ENCODE data around the gene MRPS7. TPM values are rescaled to one million over a fixed set of nuclear protein-coding genes. Genes with fewer than 3 reads are reported as not detected.

MRPS7 gene
- total and polyA plus RNA-seq, 10 of the 15 experiments (the other 5 are each of a cell fraction or from before 2014, with no cell fraction given) = 88.4 to 217 (median 109) TPM

GRCh38 chr17:75315541-75316243 lies 54.0 kb downstream of the MRPS7 start (continued):
- TF ChIP-seq MXI1 (IDR thresholded peaks at IDR 0.05; ENCODE audit: low read depth, low read length) (no peak; the same call in 1 of the 2 replicates), POLR2AphosphoS5 (IDR thresholded peaks at IDR 0.05; ENCODE audit: low read length) (no peak), SRF (IDR thresholded peaks at IDR 0.05; ENCODE audit: low read depth in 2 of 2, low read length in 2 of 2) (no peak), GATAD2B (conservative IDR thresholded peaks at IDR 0.05; ENCODE audit: low read depth) (no peak), NFIC (IDR thresholded peaks at IDR 0.05; ENCODE audit: low read depth, low read length) (peak; percentile 77), NFYA (IDR thresholded peaks at IDR 0.05; ENCODE audit: borderline replicate concordance, low read depth, low read length) (no peak), BACH1 (IDR thresholded peaks at IDR 0.05; ENCODE audit: borderline replicate concordance) (no peak; the same call in 1 of the 2 replicates), CHD4 (IDR thresholded peaks at IDR 0.05) (no peak), PML (IDR thresholded peaks at IDR 0.05; ENCODE audit: low read length) (peak; percentile 48; the same call in 1 of the 2 replicates), MTA3 (IDR thresholded peaks at IDR 0.05; ENCODE audit: borderline replicate concordance, low read length) (peak; percentile 56; the same call in 1 of the 2 replicates), MAX (IDR thresholded peaks at IDR 0.05; ENCODE audit: low read depth, low read length) (no peak), RB1 (IDR thresholded peaks at IDR 0.05; ENCODE audit: borderline replicate concordance) (no peak), IRF4 (IDR thresholded peaks at IDR 0.05; ENCODE audit: low read depth, low read length) (peak; percentile 77)
- TF ChIP-seq, protein P1, sequence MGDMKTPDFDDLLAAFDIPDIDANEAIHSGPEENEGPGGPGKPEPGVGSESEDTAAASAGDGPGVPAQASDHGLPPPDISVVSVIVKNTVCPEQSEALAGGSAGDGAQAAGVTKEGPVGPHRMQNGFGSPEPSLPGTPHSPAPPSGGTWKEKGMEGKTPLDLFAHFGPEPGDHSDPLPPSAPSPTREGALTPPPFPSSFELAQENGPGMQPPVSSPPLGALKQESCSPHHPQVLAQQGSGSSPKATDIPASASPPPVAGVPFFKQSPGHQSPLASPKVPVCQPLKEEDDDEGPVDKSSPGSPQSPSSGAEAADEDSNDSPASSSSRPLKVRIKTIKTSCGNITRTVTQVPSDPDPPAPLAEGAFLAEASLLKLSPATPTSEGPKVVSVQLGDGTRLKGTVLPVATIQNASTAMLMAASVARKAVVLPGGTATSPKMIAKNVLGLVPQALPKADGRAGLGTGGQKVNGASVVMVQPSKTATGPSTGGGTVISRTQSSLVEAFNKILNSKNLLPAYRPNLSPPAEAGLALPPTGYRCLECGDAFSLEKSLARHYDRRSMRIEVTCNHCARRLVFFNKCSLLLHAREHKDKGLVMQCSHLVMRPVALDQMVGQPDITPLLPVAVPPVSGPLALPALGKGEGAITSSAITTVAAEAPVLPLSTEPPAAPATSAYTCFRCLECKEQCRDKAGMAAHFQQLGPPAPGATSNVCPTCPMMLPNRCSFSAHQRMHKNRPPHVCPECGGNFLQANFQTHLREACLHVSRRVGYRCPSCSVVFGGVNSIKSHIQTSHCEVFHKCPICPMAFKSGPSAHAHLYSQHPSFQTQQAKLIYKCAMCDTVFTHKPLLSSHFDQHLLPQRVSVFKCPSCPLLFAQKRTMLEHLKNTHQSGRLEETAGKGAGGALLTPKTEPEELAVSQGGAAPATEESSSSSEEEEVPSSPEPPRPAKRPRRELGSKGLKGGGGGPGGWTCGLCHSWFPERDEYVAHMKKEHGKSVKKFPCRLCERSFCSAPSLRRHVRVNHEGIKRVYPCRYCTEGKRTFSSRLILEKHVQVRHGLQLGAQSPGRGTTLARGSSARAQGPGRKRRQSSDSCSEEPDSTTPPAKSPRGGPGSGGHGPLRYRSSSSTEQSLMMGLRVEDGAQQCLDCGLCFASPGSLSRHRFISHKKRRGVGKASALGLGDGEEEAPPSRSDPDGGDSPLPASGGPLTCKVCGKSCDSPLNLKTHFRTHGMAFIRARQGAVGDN (IDR thresholded peaks at IDR 0.05) = peak; percentile 63; the same call in 1 of the 2 replicates

Other genes with a start within 250 kb of the MRPS7 start
Only the 7 nearest of the 14 such genes appear.
- gene NT5C, start 130.1 kb upstream of the MRPS7 start, total RNA-seq (2014; rRNA removed) = 115 and 144 TPM in 2 replicates
- 41.6 and 43.7 TPM in 2 replicates for gene NT5C, start 130.1 kb upstream of the MRPS7 start, total RNA-seq (2014; rRNA removed; fragmentation: Illumina TruSeq; extraction: Trizol)
- 86.3 and 88.5 TPM in 2 replicates for gene NT5C, start 130.1 kb upstream of the MRPS7 start, total RNA-seq (2021)
- 17.4 and 40.2 TPM in 2 replicates for gene NT5C, start 130.1 kb upstream of the MRPS7 start, polyA plus RNA-seq (2011; rRNA removed)
- 10.4 and 24.2 TPM in 2 replicates for gene NT5C, start 130.1 kb upstream of the MRPS7 start, polyA plus RNA-seq (2014; fragmentation: Illumina TruSeq; extraction: Trizol)
- 1 to 10 TPM; 3.7 to 9.8 TPM for gene NT5C, start 130.1 kb upstream of the MRPS7 start, polyA plus RNA-seq (2014; fragmentation: Nextera tagmentation; extraction: Ambion mirVana)
- gene NT5C, start 130.1 kb upstream of the MRPS7 start, polyA plus RNA-seq (2014; rRNA removed) = 158 and 188 TPM in 2 replicates
- gene NT5C, start 130.1 kb upstream of the MRPS7 start, polyA plus RNA-seq (2016; fragmentation: Nextera tagmentation; extraction: Ambion mirVana) = 100 to 1,000 TPM; 116 to 129 TPM
- gene JPT1, start 107.4 kb upstream of the MRPS7 start, total RNA-seq (2014; rRNA removed) = 150 and 158 TPM in 2 replicates
- gene JPT1, start 107.4 kb upstream of the MRPS7 start, total RNA-seq (2014; rRNA removed; fragmentation: Illumina TruSeq; extraction: Trizol) = 324 and 357 TPM in 2 replicates
- 316 and 327 TPM in 2 replicates for gene JPT1, start 107.4 kb upstream of the MRPS7 start, total RNA-seq (2021)
- gene JPT1, start 107.4 kb upstream of the MRPS7 start, polyA plus RNA-seq (2011; rRNA removed) = 79.7 and 112 TPM in 2 replicates
- gene JPT1, start 107.4 kb upstream of the MRPS7 start, polyA plus RNA-seq (2014; fragmentation: Illumina TruSeq; extraction: Trizol) = 101 and 318 TPM in 2 replicates
- 100 to 1,000 TPM in 1 of 2 experiments, 10 to 100 TPM in 1; 95.9 to 140 TPM for gene JPT1, start 107.4 kb upstream of the MRPS7 start, polyA plus RNA-seq (2014; fragmentation: Nextera tagmentation; extraction: Ambion mirVana)
- gene JPT1, start 107.4 kb upstream of the MRPS7 start, polyA plus RNA-seq (2014; rRNA removed) = 339 and 341 TPM in 2 replicates
- gene JPT1, start 107.4 kb upstream of the MRPS7 start, polyA plus RNA-seq (2016; fragmentation: Nextera tagmentation; extraction: Ambion mirVana) = 100 to 1,000 TPM; 648 to 651 TPM
- 163 and 207 TPM in 2 replicates for gene SUMO2, start 78.9 kb upstream of the MRPS7 start, total RNA-seq (2014; rRNA removed)
- gene SUMO2, start 78.9 kb upstream of the MRPS7 start, total RNA-seq (2014; rRNA removed; fragmentation: Illumina TruSeq; extraction: Trizol) = 312 and 322 TPM in 2 replicates
- gene SUMO2, start 78.9 kb upstream of the MRPS7 start, total RNA-seq (2021) = 506 and 514 TPM in 2 replicates
- gene SUMO2, start 78.9 kb upstream of the MRPS7 start, polyA plus RNA-seq (2011; rRNA removed) = 603 and 801 TPM in 2 replicates
- 265 and 335 TPM in 2 replicates for gene SUMO2, start 78.9 kb upstream of the MRPS7 start, polyA plus RNA-seq (2014; fragmentation: Illumina TruSeq; extraction: Trizol)
- 100 to 1,000 TPM; 709 to 767 TPM for gene SUMO2, start 78.9 kb upstream of the MRPS7 start, polyA plus RNA-seq (2014; fragmentation: Nextera tagmentation; extraction: Ambion mirVana)
- gene SUMO2, start 78.9 kb upstream of the MRPS7 start, polyA plus RNA-seq (2014; rRNA removed) = 232 and 249 TPM in 2 replicates
- gene SUMO2, start 78.9 kb upstream of the MRPS7 start, polyA plus RNA-seq (2016; fragmentation: Nextera tagmentation; extraction: Ambion mirVana) = 100 to 1,000 TPM; 755 to 803 TPM
- gene NUP85, start 56.2 kb upstream of the MRPS7 start, total RNA-seq (2014; rRNA removed) = 47.1 and 57.8 TPM in 2 replicates
- 52.9 and 54.0 TPM in 2 replicates for gene NUP85, start 56.2 kb upstream of the MRPS7 start, total RNA-seq (2014; rRNA removed; fragmentation: Illumina TruSeq; extraction: Trizol)
- 82.5 and 97.9 TPM in 2 replicates for gene NUP85, start 56.2 kb upstream of the MRPS7 start, total RNA-seq (2021)
- gene NUP85, start 56.2 kb upstream of the MRPS7 start, polyA plus RNA-seq (2011; rRNA removed) = 80.8 and 92.9 TPM in 2 replicates
- gene NUP85, start 56.2 kb upstream of the MRPS7 start, polyA plus RNA-seq (2014; fragmentation: Illumina TruSeq; extraction: Trizol) = 59.6 and 65.9 TPM in 2 replicates
- 100 to 1,000 TPM; 127 to 135 TPM for gene NUP85, start 56.2 kb upstream of the MRPS7 start, polyA plus RNA-seq (2014; fragmentation: Nextera tagmentation; extraction: Ambion mirVana)
- gene NUP85, start 56.2 kb upstream of the MRPS7 start, polyA plus RNA-seq (2014; rRNA removed) = 83.2 and 87.8 TPM in 2 replicates
- gene NUP85, start 56.2 kb upstream of the MRPS7 start, polyA plus RNA-seq (2016; fragmentation: Nextera tagmentation; extraction: Ambion mirVana) = 100 to 1,000 TPM; 103 to 104 TPM
- gene GGA3, start 273 bp upstream of the MRPS7 start, total RNA-seq (2014; rRNA removed) = 19.6 and 20.7 TPM in 2 replicates
- gene GGA3, start 273 bp upstream of the MRPS7 start, total RNA-seq (2014; rRNA removed; fragmentation: Illumina TruSeq; extraction: Trizol) = 13.5 and 14.3 TPM in 2 replicates
- 52.1 and 57.5 TPM in 2 replicates for gene GGA3, start 273 bp upstream of the MRPS7 start, total RNA-seq (2021)
- gene GGA3, start 273 bp upstream of the MRPS7 start, polyA plus RNA-seq (2011; rRNA removed) = 26.2 and 34.9 TPM in 2 replicates
- gene GGA3, start 273 bp upstream of the MRPS7 start, polyA plus RNA-seq (2014; fragmentation: Illumina TruSeq; extraction: Trizol) = 31.7 and 41.3 TPM in 2 replicates
- 1 to 10 TPM; 7.0 to 8.1 TPM for gene GGA3, start 273 bp upstream of the MRPS7 start, polyA plus RNA-seq (2014; fragmentation: Nextera tagmentation; extraction: Ambion mirVana)
- 36.4 and 40.2 TPM in 2 replicates for gene GGA3, start 273 bp upstream of the MRPS7 start, polyA plus RNA-seq (2014; rRNA removed)
- 10 to 100 TPM; 33.0 to 36.3 TPM for gene GGA3, start 273 bp upstream of the MRPS7 start, polyA plus RNA-seq (2016; fragmentation: Nextera tagmentation; extraction: Ambion mirVana)
- gene MIF4GD, start 9.4 kb downstream of the MRPS7 start, total RNA-seq (2014; rRNA removed) = 43.9 and 44.3 TPM in 2 replicates
- 22.8 and 23.4 TPM in 2 replicates for gene MIF4GD, start 9.4 kb downstream of the MRPS7 start, total RNA-seq (2014; rRNA removed; fragmentation: Illumina TruSeq; extraction: Trizol)
- 40.0 and 45.6 TPM in 2 replicates for gene MIF4GD, start 9.4 kb downstream of the MRPS7 start, total RNA-seq (2021)
- gene MIF4GD, start 9.4 kb downstream of the MRPS7 start, polyA plus RNA-seq (2011; rRNA removed) = 49.8 and 66.1 TPM in 2 replicates
- 20.4 and 42.0 TPM in 2 replicates for gene MIF4GD, start 9.4 kb downstream of the MRPS7 start, polyA plus RNA-seq (2014; fragmentation: Illumina TruSeq; extraction: Trizol)
- gene MIF4GD, start 9.4 kb downstream of the MRPS7 start, polyA plus RNA-seq (2014; fragmentation: Nextera tagmentation; extraction: Ambion mirVana) = 10 to 100 TPM; 94.7 to 96.2 TPM
- 49.6 and 57.0 TPM in 2 replicates for gene MIF4GD, start 9.4 kb downstream of the MRPS7 start, polyA plus RNA-seq (2014; rRNA removed)
- gene MIF4GD, start 9.4 kb downstream of the MRPS7 start, polyA plus RNA-seq (2016; fragmentation: Nextera tagmentation; extraction: Ambion mirVana) = 10 to 100 TPM; 63.3 to 69.4 TPM
- gene SLC25A19, start 27.6 kb downstream of the MRPS7 start, total RNA-seq (2014; rRNA removed) = 55.6 and 58.3 TPM in 2 replicates
- 39.7 and 49.1 TPM in 2 replicates for gene SLC25A19, start 27.6 kb downstream of the MRPS7 start, total RNA-seq (2014; rRNA removed; fragmentation: Illumina TruSeq; extraction: Trizol)
- 59.6 and 60.6 TPM in 2 replicates for gene SLC25A19, start 27.6 kb downstream of the MRPS7 start, total RNA-seq (2021)
- gene SLC25A19, start 27.6 kb downstream of the MRPS7 start, polyA plus RNA-seq (2011; rRNA removed) = 28.3 and 39.2 TPM in 2 replicates
- 24.1 and 45.5 TPM in 2 replicates for gene SLC25A19, start 27.6 kb downstream of the MRPS7 start, polyA plus RNA-seq (2014; fragmentation: Illumina TruSeq; extraction: Trizol)
- gene SLC25A19, start 27.6 kb downstream of the MRPS7 start, polyA plus RNA-seq (2014; fragmentation: Nextera tagmentation; extraction: Ambion mirVana) = 10 to 100 TPM; 32.9 to 43.1 TPM
- 68.5 and 69.4 TPM in 2 replicates for gene SLC25A19, start 27.6 kb downstream of the MRPS7 start, polyA plus RNA-seq (2014; rRNA removed)
- gene SLC25A19, start 27.6 kb downstream of the MRPS7 start, polyA plus RNA-seq (2016; fragmentation: Nextera tagmentation; extraction: Ambion mirVana) = 10 to 100 TPM; 77.0 to 91.6 TPM